ENCODE measurements around the gene ACAD11.

DNA sequence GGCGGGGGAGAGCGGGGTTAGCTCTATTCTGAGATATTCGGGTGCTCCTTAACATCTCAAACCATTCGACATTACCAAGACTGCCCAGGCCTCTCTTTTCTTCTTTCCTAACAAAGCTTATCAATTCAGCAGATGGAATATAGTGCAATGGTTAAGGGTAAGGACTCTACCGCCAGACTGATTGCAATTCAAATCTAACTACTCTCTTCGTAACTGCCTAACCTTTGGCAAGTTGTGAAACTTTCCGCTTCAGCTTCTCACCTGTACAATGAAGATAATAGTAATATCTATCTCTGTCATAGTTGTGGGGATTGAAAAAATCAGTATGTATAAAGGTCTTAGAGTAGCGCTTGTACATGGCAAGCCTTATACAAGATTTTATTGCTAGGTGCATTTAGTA, 1.5 kb upstream of the ACAD11 start:
- TF ChIP-seq CTCF (IDR thresholded peaks at IDR 0.05): no peak
- TF ChIP-seq POLR2A (IDR thresholded peaks at IDR 0.05): no peak

Data from body of pancreas (tissue), 4 donors.